Karpas-422 (cell line): Measurements from ENCODE around the gene FCGBP. TPM values are rescaled to one million over a fixed set of nuclear protein-coding genes. Genes with fewer than 3 reads are reported as not detected.
"Not testable (repeated sequence)": the region's sequence is repeated elsewhere in the genome, so short reads cannot be mapped to it uniquely, and the experiment has no call there.

ENCODE experiments used
- DNase-seq: peaks from one replicate; pipeline ENCODE4 v3.0.0-alpha.2; 2015
- H2AFZ ChIP-seq: fragments of 200-600 bp; sonication (generic); 2 replicates; pipeline ENCODE4 v1.6.1; 2014; ENCODE audit warnings: antibody characterized with exemption, low read length, mixed read lengths
- H3K27ac ChIP-seq: fragments of 200-600 bp; sonication (generic); 2 replicates; pipeline ENCODE4 v1.5.1; 2014; ENCODE audit warnings: mild to moderate bottlenecking, low read length, moderate library complexity
- H3K27me3 ChIP-seq: fragments of 200-600 bp; sonication (generic); 2 replicates; pipeline ENCODE4 v1.6.1; 2014; ENCODE audit warnings: low read length, mixed read lengths
- H3K36me3 ChIP-seq: fragments of 200-600 bp; sonication (generic); 2 replicates; pipeline ENCODE4 v1.6.1; 2014; ENCODE audit warnings: low read length, mixed read lengths; ENCODE audit not compliant: insufficient read depth
- H3K4me1 ChIP-seq: fragments of 200-600 bp; sonication (generic); 2 replicates; pipeline ENCODE4 v1.6.1; 2014; ENCODE audit warnings: mild to moderate bottlenecking, low read length, mixed read lengths
- H3K4me2 ChIP-seq: fragments of 200-600 bp; sonication (generic); 2 replicates; pipeline ENCODE4 v1.6.1; 2014; ENCODE audit warnings: low read length, low read depth, mild to moderate bottlenecking; ENCODE audit not compliant: poor library complexity, severe bottlenecking
- H3K4me3 ChIP-seq: fragments of 200-600 bp; sonication (generic); 2 replicates; pipeline ENCODE4 v1.5.1; 2014; ENCODE audit warnings: mild to moderate bottlenecking, antibody characterized with exemption, low read length, mixed read lengths
- H3K79me2 ChIP-seq: fragments of 200-600 bp; sonication (generic); 2 replicates; pipeline ENCODE4 v1.6.1; 2014; ENCODE audit warnings: mild to moderate bottlenecking, low read length, mixed read lengths
- H3K9ac ChIP-seq: fragments of 200-600 bp; sonication (generic); 2 replicates; pipeline ENCODE4 v1.6.0; 2014; ENCODE audit warnings: low read length
- H3K9me2 ChIP-seq: fragments of 200-600 bp; sonication (generic), shearing (Covaris generic); replicated peaks from 2 replicates; pipeline ENCODE4 v1.6.0; 2014; ENCODE audit warnings: mild to moderate bottlenecking, low read length, moderate library complexity; ENCODE audit not compliant: insufficient read depth
- H3K9me3 ChIP-seq: fragments of 300-700, 200-600 bp; sonication (generic); 2 replicates; pipeline ENCODE4 v1.6.1; 2014; ENCODE audit warnings: low read length, mixed read lengths
- H4K20me1 ChIP-seq: fragments of 200-600 bp; sonication (generic); 2 replicates; pipeline ENCODE4 v1.6.1; 2014; ENCODE audit warnings: mild to moderate bottlenecking, antibody characterized with exemption, low read length, low read depth; ENCODE audit not compliant: insufficient read depth
- total RNA-seq: library from RNA; depleted of rRNA; stranded (reverse); fragments of >200 nt; shearing (Covaris generic); gene quantifications from 2 replicates; pipeline ENCODE4 v1.2.3, GENCODE V29; 2014; ENCODE audit warnings: low replicate concordance

Gene FCGBP
- total RNA-seq, 1 experiment from 2014 or later = not detected

GRCh38 chr19:39969681-39970424, 35.4 kb upstream of the FCGBP start:
- no peaks in the 10 kb centered on the region for H3K9me3 ChIP-seq
- peak overlapping the region; percentile 79 for H3K4me2 ChIP-seq
- H3K27ac ChIP-seq = peak overlapping the region; percentile 43; the same call in 1 of the 2 replicates
- no peaks in the 10 kb centered on the region for H3K9me2 ChIP-seq
- no peak for DNase-seq
- peak overlapping the region; percentile 92 for H3K9ac ChIP-seq
- peaks cover 15% of the 10 kb centered on the region for H3K36me3 ChIP-seq
- no peaks in the 10 kb centered on the region for H4K20me1 ChIP-seq
- H2AFZ ChIP-seq = peak overlapping the region; percentile 95
- peaks cover 35% of the 10 kb centered on the region for H3K79me2 ChIP-seq
- H3K27me3 ChIP-seq = no peaks in the 10 kb centered on the region
- peaks cover 19% of the 10 kb centered on the region for H3K4me1 ChIP-seq
- peak overlapping the region; percentile 81 for H3K4me3 ChIP-seq

DNA sequence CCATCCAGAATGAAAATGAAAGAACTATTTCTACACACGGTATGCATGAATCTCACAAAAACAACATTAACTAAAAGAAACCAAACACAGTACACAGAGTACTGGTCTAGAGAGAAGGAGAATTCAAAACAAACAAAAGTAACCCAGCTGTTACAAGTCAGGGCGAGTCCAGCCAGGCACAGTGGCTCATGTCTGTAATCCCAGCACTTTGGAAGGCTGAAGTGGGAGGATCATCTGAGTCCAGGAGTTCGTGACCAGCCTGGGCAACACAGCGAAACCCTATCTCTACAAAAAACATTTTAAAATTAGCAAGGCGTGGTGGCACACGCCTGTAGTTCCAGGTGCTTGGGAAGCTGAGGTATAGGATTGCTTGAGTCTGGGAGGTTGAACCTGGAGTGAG, 34.8 kb upstream of the FCGBP start:
- H3K9me3 ChIP-seq = no peaks in the 10 kb centered on the region
- H3K4me2 ChIP-seq = peak overlapping the region; percentile 79
- peaks cover 19% of the 10 kb centered on the region for H3K4me1 ChIP-seq
- peak overlapping the region; percentile 92 for H3K9ac ChIP-seq
- peaks cover 35% of the 10 kb centered on the region for H3K79me2 ChIP-seq
- no peak overlapping the region for H3K27ac ChIP-seq
- no peak for DNase-seq
- H3K4me3 ChIP-seq = peak overlapping the region; percentile 81; the same call in 1 of the 2 replicates
- no peaks in the 10 kb centered on the region for H3K9me2 ChIP-seq
- H3K36me3 ChIP-seq = peaks cover 11% of the 10 kb centered on the region
- H2AFZ ChIP-seq = no peak overlapping the region
- no peaks in the 10 kb centered on the region for H4K20me1 ChIP-seq
- H3K27me3 ChIP-seq = no peaks in the 10 kb centered on the region

DNA sequence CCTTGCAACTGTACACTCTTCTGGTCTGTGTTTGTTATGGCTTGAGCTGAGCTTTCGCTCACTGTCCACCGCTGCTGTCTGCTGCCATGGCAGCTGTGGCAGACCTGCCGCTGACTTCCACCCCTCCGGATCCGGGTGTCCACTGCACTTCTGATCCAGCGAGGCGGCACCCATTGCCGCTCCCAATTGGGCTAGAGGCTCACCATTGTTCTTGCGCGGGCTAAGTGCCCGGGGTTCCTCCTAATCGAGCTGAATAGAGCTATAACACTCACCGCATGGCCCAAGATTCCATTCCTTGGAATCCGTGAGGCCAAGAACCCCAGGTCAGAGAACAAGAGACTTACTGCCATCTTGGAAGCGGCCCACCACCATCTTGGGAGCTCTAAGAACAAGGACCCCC, 34.4 kb upstream of the FCGBP start:
- Histone ChIP-seq H3K36me3 (peaks cover 7% of the 10 kb centered on the region), H3K4me1 (peaks cover 19% of the 10 kb centered on the region), H4K20me1 (no peaks in the 10 kb centered on the region), H3K79me2 (peaks cover 33% of the 10 kb centered on the region), H2AFZ (no peak overlapping the region), H3K27me3 (no peaks in the 10 kb centered on the region), H3K4me2 (no peak overlapping the region), H3K9me3 (no peaks in the 10 kb centered on the region), H3K9me2 (no peaks in the 10 kb centered on the region), H3K4me3 (no peak overlapping the region), H3K9ac (no peak overlapping the region), H3K27ac (no peak overlapping the region)
- DNase-seq = no peak

GRCh38 chr19:39967561-39967960, 33.1 kb upstream of the FCGBP start:
- H3K27ac ChIP-seq = no peak overlapping the region
- no peak overlapping the region for H3K4me2 ChIP-seq
- no peak overlapping the region for H3K4me3 ChIP-seq
- peaks cover 24% of the 10 kb centered on the region for H3K79me2 ChIP-seq
- DNase-seq = no peak
- no peak overlapping the region for H3K9ac ChIP-seq
- H3K27me3 ChIP-seq = no peaks in the 10 kb centered on the region
- no peaks in the 10 kb centered on the region for H3K9me2 ChIP-seq
- peaks cover 3% of the 10 kb centered on the region; the same call in 1 of the 2 replicates for H3K36me3 ChIP-seq
- H3K9me3 ChIP-seq = no peaks in the 10 kb centered on the region
- peaks cover 19% of the 10 kb centered on the region for H3K4me1 ChIP-seq
- H2AFZ ChIP-seq = no peak overlapping the region
- no peaks in the 10 kb centered on the region for H4K20me1 ChIP-seq

GRCh38 chr19:39966617-39967016, 32.2 kb upstream of the FCGBP start:
- H3K9me2 ChIP-seq = no peaks in the 10 kb centered on the region
- no peaks in the 10 kb centered on the region for H3K36me3 ChIP-seq
- H3K79me2 ChIP-seq = peaks cover 15% of the 10 kb centered on the region
- H3K4me2 ChIP-seq = no peak overlapping the region
- no peak for DNase-seq
- H3K9ac ChIP-seq = no peak overlapping the region
- H4K20me1 ChIP-seq = no peaks in the 10 kb centered on the region
- no peaks in the 10 kb centered on the region for H3K9me3 ChIP-seq
- no peaks in the 10 kb centered on the region for H3K27me3 ChIP-seq
- no peak overlapping the region for H2AFZ ChIP-seq
- no peak overlapping the region for H3K27ac ChIP-seq
- peaks cover 12% of the 10 kb centered on the region for H3K4me1 ChIP-seq
- no peak overlapping the region for H3K4me3 ChIP-seq

DNA sequence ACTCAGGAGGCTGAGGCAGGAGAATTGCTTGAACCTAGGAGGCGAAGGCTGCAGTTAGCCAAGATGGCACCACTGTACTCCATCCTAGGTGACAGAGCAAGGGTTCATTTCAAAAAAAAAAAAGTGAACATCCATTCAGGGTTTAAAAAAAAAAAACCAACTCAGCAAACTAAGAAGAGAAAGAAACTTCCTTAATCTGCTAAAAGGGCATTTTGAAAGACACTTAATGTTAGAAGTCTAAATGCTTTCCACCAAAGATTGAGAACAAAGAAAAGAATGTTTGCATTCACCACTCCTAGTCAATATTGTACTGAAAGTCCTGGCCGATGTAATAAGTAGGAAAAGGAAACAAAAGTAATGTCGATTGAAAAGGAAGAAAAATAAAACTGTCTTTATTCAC, 29.5 kb upstream of the FCGBP start:
- Histone ChIP-seq H3K27ac (no peak overlapping the region), H2AFZ (no peak overlapping the region), H3K4me1 (peaks cover 7% of the 10 kb centered on the region), H3K27me3 (no peaks in the 10 kb centered on the region), H3K4me3 (no peak overlapping the region), H3K9me3 (no peaks in the 10 kb centered on the region), H3K9me2 (no peaks in the 10 kb centered on the region), H3K36me3 (no peaks in the 10 kb centered on the region), H3K79me2 (no peaks in the 10 kb centered on the region), H4K20me1 (no peaks in the 10 kb centered on the region), H3K4me2 (no peak overlapping the region), H3K9ac (no peak overlapping the region)
- DNase-seq = no peak

- not testable (repeated sequence) for H3K4me2 ChIP-seq, DNase-seq, H3K27ac ChIP-seq, H3K9me3 ChIP-seq, H3K4me3 ChIP-seq, H2AFZ ChIP-seq, H3K79me2 ChIP-seq, H4K20me1 ChIP-seq, H3K9ac ChIP-seq, H3K4me1 ChIP-seq, H3K9me2 ChIP-seq, H3K36me3 ChIP-seq, H3K27me3 ChIP-seq
Observed at GRCh38 chr19:39959407-39959806, 25.0 kb upstream of the FCGBP start.

DNA sequence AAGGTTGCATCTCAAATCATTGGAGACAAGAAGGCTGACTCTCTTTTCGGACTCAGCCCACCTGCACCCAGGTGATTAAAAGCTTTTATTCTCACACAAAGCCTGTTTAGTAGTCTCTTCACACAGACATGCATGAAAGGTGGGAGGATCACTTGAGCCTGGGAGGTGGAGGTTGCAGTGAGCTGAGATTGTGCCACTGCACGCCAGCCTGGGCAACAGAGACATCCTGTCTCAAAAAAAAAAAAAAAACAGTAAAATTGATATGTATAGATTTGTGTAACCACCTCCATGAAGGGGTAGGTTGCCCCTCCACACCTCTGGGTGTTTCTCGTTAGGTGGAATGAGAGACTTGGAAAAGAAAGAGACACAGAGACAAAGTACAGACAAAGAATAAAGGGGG, 24.5 kb upstream of the FCGBP start:
- H3K27ac ChIP-seq = not testable (repeated sequence)

More for the DNA sequence above, 24.5 kb upstream of the FCGBP start:
- H3K4me1 ChIP-seq = peaks cover 11% of the 10 kb centered on the region
- DNase-seq, H3K9me2 ChIP-seq, H3K4me3 ChIP-seq, H3K9me3 ChIP-seq, H3K4me2 ChIP-seq, H4K20me1 ChIP-seq, H2AFZ ChIP-seq, H3K79me2 ChIP-seq, H3K27me3 ChIP-seq, H3K36me3 ChIP-seq, H3K9ac ChIP-seq: not testable (repeated sequence)
